GM19324 (cell line): ENCODE measurements around the gene SLC9A8.

ENCODE experiments used
- ATAC-seq: cut with Tn5 transposase; IDR thresholded peaks from one replicate; pipeline ENCODE4 v1.9.1; 2021; ENCODE audit warnings: mild to moderate bottlenecking, moderate library complexity; ENCODE audit not compliant: unreplicated experiment, low FRiP score

The SLC9A8 gene

GRCh38 chr20:49870261-49870660, 57.6 kb downstream of the SLC9A8 start:
- ATAC-seq: no peak

- ATAC-seq: no peak
These were observed 58.8 kb downstream of the SLC9A8 start for GRCh38 chr20:49871391-49871948.

- ATAC-seq: no peak
These were observed 59.4 kb downstream of the SLC9A8 start for GRCh38 chr20:49872056-49872455.

- ATAC-seq: no peak
These were observed 62.1 kb downstream of the SLC9A8 start for GRCh38 chr20:49874696-49875095.

GRCh38 chr20:49877386-49877921, 64.8 kb downstream of the SLC9A8 start:
- no peak for ATAC-seq

- ATAC-seq: no peak
These were observed 66.3 kb downstream of the SLC9A8 start for GRCh38 chr20:49878977-49879376.

GRCh38 chr20:49880177-49880576, 67.5 kb downstream of the SLC9A8 start:
- ATAC-seq: no peak

- no peak for ATAC-seq
These were observed 68.3 kb downstream of the SLC9A8 start for GRCh38 chr20:49880724-49881445.

- ATAC-seq: no peak
These were observed 69.7 kb downstream of the SLC9A8 start for GRCh38 chr20:49882171-49882970.

- no peak for ATAC-seq
These were observed 70.7 kb downstream of the SLC9A8 start for GRCh38 chr20:49883246-49883802.

- no peak for ATAC-seq
These were observed 73.1 kb downstream of the SLC9A8 start for GRCh38 chr20:49885558-49886332.

- ATAC-seq: no peak
These were observed 74.1 kb downstream of the SLC9A8 start for GRCh38 chr20:49886571-49887213.

- ATAC-seq: no peak
These were observed 74.9 kb downstream of the SLC9A8 start for GRCh38 chr20:49887251-49888211.

GRCh38 chr20:49888212-49889000, 75.8 kb downstream of the SLC9A8 start:
- ATAC-seq: no peak

- ATAC-seq: no peak
These were observed 76.6 kb downstream of the SLC9A8 start for GRCh38 chr20:49889001-49889934.

- ATAC-seq: no peak
These were observed 77.3 kb downstream of the SLC9A8 start for GRCh38 chr20:49889935-49890333.
